ENCODE measurements around the gene THAP7.

THAP7 gene

DNA sequence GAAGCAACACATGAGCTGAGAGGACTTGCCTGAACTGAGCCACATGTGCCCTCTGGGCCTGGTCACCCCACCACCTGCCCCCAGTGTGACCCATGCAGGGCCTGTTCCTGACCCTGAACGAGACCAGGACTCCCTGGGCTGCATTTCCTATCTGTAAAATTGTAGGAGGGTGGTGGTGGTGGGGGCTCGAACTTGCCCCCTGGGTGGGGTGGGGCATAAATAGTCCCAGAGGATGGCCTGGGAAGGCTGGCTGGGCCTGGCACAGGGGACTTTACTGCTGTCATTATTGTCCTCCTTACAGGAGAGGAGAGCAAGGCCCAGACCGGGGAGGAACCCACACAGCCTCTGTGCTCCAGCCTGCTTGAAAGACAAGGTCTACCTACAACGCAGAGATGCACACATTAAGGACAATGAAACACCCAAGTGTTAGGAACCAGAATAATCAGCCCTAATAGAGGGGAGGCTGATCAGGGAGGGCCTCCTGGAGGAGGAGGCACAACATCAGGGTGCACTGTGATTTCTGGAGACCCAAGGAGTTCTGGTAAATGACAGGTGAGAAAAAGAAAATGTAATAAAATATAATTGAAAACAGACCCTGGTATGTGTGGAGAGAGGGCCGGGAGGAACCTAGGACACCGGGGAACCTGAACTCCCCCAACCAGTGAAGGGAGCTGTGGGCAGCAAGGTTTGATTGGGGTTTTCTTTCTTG is 37.7 kb downstream of the THAP7 start:
- no peak for DNase-seq (ENCODE audit: low read depth)

DNA sequence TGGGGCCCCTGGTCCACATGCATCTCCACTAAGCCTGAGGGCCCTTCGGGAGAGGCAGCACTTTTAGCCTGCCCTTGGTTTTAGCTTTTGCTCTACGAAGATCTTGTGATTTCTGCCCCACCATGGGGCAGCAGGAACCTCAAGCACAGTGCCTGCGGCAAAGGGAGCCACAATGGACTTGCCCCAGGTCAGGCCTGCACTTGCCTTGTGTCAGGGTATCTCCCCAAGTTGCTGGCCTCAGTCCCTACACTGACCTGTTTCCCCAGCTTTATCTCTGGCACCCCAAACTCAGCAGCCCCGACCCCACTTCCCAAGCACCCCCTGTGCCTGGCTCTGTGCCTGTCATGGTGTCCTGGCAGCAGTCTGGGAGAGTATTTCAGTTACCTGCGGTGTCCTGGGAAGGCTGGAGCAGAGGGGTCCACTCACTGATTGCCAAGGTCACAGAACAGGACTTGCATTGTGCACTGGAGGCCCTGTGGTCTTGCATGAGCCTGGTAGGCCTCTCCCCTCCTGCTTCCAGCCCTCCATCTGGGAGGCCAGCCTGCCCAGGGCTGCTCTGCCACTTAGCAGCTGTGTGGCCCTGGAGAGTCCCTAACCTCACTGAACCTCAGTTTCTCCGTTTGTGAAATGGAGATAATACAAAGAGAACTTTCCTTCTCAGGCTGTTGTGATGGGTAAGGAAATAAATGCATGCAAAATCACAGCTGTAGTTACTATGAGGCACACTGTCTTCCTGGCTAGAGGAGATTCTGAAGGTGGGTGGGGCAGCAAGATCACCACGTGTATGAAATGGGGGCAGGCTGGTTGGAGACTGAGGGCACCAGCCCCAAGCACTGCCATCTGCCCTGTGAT is 38.5 kb downstream of the THAP7 start:
- DNase-seq (ENCODE audit: low read depth) = no peak

DNA sequence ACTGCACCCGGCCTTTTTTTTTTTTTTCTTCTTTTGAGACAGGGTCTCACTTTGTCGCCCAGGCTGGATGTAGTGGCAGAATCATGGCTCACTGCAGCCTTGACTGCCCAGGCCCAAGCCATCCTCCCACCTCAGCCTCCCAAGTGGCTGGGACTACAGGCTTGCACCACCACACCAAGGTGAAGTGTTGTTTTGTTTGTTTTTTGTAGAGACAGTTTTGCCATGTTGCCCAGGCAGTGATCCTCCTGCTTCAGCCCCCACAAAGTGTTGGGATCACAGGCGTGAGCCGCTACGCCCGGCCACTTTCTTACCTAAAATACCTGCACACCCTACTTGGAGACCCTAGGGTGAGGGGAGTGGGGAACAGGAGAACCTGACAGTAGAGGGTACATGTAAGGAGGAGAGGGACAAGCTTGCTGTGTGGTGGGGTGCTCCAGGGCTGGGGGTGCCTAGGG is 39.4 kb downstream of the THAP7 start:
- no peak for DNase-seq (ENCODE audit: low read depth)

DNA sequence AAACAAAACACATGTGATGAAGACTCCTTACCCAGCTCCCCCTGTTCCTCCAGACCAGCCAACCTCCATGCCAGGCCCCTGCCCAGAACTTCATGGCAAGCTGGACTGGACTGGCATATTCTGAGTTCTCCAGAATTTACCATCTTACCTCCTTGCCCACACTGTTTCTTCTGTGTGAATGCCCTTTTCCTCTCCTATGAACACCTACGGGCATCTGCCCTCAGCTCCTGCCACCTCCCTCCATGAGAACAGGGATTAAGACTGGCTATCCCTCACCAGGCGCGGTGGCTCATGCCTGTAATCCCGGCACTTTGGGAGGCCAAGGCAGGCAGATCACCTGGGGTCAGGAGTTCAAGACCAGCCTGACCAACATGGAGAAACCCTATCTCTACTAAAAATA is 41.3 kb downstream of the THAP7 start:
- DNase-seq (ENCODE audit: low read depth) = no peak

DNA sequence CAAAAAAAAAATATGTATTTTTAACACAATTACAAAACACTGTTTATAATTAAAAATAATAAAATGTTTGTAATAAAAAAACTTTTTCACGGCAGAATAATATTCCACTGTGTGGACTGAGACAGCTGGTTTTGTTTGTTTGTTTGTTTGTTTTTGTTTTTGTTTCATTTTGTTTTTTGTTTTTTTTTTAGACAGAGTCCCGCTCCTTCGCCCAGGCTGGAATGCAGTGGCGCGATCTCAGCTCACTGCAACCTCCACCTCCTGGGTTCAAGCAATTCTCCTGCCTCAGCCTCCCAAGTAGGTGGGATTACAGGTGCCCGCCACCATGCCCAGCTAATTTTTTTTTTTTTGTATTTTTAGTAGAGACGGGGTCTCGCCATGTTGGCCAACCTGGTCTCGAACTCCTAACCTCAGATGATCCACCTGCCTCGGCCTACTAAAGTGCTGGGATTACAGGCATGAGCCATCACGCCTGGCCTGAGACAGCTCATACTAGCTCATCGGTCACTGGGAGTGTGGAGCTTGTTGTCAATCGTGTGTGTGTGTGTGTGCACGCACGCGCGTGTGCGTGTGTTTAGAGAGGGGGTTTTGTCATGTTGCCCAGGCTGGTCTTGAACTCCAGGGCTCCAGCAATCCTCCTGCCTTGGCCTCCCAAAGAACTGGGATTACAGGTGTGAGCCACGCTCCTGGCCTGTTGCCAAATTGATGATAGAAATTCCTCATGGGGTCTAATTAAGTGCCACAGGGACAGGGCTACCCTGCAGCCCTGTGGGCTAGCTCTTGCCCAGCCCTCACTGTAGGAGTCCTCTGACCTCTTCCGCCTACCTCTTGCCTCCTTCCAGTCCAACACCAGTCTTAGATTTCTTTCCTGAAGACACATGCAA is 42.1 kb downstream of the THAP7 start:
- no peak for DNase-seq (ENCODE audit: low read depth)

DNA sequence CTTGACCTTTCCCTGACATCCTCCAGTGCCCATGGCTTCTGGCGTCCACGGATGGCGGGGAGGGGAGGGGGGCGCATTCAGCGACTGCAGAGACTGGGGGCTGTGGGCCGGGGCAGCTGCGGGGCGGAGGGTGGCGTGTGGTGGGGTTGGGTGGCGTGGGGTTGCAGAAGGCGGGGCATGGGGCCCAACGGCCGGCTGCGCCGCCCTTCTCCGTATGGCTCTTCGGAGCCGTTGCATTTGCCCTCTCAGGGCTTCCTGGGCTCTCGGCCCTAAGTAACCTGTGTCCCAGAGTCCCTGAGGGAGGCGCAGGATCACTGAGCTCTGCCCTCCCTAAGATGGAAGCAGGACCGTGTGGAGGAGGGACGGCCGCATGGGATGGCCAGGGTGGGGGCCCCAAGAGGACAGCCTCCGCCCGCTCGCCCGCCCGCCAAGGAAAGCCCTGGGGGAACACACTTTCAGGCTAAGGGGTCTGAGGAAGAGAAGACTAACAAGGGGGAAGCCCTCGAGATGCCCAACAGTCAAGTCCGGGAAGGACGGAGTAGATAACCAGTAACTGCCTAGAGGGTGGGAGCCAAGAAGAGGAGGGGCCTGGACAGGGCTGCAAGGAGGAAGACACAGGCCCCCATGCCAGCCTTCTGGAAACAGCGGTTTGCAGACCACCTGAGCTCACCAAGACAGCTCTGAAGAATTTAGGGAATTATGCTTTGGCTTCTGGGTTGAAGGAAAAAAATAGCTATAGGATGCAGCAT is 44.1 kb downstream of the THAP7 start:
- no peak for DNase-seq (ENCODE audit: low read depth)

DNA sequence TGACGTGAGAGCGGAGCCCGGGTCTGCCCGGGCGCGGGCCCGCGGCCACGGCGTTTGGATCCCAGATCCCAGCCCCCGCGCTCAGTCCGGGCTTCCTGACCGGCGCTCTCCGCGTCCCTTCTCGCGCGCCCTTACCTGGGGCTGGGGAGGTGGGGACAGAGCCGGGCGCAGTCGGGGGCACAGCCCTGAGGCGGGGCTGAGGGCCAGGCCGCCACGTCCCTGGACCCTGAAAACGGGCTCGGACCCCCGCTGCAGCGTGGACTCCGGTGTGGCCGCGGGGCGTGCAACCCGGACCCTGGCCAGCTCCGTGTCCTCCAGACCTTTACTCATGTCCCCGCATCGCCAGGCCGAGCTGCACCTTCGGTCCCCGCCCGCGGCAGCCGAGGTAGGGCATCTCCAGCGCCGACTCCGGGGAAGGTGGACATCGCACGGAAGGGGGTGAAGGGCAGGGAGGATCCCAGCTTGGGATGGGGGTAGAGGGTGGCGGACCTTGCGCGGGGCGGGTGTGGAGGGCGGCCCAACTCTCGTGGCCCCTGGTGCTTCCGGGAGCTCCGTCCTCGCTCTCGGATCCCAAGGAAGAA is 44.7 kb downstream of the THAP7 start:
- DNase-seq (ENCODE audit: low read depth) = no peak

DNA sequence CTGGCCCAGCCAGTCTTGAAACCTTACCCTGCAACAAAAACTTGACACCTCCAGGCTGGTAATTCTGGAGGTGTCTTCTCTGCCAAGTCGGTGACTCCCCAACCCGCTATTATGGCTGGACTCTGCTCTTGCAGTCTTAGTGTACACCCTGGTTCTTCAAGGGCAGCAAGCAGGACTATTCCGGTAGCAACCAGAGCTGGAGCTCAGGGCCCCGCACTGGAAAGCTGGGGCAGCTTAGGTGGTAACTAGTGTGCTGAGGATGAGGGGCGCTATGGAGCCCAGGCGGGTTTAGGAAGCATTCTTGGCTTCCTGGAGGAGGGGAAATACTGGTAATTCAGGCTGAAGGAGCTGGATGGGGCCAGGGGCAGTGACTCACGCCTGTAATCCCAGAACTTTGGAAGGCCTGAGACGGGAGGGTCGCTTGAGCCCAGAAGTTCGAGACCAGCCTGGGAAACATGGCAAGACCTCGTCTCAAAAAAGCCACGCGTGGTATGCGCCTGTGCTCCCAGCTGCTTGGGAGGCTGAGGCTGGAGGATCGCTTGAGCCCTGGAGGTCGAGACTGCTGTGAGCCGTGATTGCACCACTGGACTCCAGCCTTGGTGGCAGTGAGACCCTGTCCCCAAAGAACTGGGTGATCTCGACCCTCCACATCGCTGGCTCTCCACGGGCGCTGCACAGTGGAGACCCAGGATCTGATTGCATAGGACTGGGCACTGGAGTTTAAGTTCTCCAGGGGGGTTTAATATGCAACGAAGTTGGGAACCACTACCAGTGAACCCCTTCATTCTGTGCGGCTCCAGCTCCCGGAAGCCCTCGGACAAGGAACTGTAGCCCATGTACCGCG is 45.4 kb downstream of the THAP7 start:
- DNase-seq (ENCODE audit: low read depth) = no peak

DNA sequence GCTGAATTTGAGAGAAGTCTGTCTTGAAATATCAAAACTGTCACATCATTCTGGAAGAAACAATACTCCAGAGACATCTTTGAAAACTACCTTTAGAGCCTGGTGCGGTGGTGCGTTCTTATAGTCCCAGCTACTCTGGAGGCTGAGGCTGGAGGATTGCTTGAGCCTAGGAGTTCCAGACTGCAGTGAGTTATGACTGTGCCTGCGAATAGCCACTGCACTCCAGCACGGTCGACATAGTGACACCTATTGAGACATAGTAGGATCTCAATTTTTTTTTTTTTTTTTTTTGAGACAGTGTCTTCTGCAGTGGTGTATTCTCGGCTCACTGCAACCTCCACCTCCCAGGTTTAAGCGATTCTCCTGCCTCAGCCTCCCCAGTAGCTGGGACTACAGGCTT is 46.4 kb downstream of the THAP7 start:
- DNase-seq (ENCODE audit: low read depth) = no peak

DNA sequence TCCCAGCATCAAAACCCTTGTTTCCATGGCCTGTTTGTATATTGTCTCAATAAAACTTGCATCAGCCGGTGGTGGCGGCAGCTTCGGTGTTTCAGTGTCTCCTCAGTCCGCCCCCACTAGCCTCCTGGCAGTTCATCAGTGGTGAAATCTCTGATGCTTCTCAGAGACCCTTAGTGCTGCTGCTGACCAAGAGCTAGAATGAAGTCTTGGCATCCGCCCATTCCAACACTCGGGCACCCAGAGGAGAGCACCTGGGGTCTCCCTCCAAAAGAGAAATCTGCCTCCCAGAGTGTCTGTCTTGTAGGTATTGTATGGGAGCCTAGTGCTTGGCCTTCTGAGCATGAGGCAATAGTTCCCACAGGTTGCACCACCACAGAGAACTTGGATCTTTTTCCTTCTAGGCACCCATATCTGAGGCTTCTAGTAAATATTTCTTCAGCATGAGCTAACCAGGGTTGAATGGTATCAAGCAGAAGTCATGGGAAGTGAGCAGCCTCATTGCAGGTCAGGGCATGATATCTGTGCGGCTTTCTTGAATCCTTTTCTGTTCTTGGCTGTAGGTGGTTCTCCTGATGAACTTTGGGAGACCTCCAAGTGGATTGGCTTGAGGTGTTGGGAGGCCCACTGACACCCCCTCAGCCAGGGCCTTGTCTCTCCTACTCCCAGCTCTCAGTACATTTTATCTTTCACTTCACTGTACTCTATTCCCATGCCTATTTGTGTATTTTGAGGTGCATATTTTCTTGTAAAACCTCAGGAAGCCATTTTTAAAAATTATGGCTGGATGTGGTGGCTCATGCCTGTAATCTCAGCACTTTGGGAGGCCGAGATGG is 48.0 kb downstream of the THAP7 start:
- DNase-seq (ENCODE audit: low read depth) = no peak

DNA sequence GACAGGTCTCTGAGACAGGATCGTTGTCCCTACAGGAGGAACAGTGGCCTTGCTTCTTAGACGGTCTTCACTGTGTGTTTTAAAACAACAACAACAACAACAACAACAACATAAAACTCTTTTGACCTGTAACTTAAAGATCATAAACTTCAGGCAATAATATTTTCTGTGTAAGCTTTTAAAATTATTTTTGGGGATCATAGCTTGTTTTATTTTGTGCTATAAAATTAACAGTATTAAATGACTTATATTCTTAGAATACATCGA is 48.6 kb downstream of the THAP7 start:
- DNase-seq (ENCODE audit: low read depth) = no peak

DNA sequence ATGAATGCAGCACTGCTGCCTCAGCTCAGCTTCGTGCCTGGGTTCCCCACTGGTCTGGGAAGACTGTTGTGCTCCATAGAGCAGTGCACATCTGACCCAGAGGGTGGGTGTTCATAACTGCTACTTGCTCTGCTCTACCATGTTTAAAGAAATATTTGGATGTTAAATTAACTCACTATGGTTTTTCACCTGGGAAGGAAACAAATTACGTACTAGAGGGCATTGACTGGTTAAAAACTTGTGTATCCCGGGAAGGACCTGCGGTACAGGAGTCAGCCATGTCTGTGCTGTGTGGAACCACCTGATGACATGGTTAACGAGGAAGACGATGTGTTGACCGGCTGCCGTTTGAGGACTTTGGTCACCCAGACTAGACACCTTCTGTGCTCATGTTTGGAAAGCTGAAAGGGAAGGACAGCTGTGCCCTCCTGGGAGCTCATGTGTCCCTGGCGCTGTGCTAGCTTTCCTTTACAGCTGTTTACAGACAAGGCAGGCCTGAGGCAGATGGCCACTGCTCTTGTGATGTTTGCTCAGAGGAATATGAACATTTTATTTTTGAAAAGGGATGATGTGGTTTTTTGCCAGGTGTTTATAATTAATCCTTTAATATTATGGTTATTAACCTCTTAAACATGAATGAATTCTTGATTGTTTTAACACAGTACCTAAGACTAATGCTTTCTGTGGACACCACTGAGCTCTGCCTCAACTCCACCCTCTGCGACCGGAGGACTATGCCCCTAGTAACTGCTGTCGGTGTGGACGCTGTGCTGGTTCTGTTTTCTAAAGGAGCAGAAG is 49.2 kb downstream of the THAP7 start:
- DNase-seq (ENCODE audit: low read depth) = no peak

DNA sequence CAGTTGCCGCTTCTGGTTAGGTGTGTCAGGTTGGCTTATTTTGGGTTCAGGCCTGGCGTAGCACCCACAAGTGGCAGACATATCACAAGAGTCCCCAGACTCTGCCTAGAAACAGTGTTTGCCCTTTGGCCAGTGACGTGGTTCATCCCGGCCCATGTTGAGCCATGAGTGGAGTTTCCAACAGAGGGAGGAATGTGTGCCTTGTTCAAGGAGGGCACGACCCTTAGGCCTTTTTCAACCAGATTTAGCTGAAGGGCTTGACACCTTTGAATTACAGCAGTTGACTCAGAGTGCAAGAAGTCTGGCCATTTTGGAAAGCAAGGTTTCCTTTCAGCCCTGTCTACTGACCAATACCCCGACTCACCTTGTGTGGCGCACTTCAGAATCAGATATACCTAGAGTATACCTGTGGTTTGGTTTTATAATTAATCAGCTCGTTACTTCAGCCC is 50.0 kb downstream of the THAP7 start:
- DNase-seq (ENCODE audit: low read depth) = no peak

DNA sequence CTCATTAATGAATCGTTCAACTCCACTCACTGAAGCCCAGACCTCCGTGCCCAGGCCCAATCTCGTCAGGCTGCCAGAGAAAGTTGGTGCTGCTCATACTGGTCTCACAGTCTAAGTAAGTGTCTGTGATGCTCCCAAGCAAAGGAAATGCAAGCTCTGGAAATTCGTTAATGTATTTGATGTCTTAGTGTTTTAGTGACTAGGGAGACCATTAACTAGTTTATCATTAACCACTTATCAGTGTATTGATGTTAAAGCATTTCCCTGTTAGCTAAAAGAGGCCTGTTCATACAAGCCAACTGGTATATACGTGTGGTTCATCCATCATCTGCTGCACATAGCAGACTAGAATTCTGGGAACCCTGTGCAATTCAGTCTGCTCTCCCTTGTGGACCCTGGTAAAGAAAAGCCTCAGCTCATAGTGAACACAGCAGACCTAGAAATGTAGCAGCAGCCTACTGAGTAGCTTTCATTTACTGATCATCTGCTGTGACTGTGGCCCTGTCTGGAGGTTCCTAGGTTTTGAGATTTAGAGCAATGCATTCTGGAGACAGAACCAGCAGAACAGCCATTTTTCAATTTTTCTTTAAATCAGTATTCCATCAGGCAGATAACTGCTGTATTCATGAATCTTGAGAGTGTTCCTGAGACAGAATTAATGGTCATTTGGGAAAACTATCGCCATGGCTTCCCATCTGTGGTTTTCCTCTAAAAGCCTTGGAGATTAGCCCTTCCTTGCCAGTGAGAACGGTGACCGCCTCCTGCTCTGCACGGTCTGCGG is 50.6 kb downstream of the THAP7 start:
- no peak for DNase-seq (ENCODE audit: low read depth)

DNA sequence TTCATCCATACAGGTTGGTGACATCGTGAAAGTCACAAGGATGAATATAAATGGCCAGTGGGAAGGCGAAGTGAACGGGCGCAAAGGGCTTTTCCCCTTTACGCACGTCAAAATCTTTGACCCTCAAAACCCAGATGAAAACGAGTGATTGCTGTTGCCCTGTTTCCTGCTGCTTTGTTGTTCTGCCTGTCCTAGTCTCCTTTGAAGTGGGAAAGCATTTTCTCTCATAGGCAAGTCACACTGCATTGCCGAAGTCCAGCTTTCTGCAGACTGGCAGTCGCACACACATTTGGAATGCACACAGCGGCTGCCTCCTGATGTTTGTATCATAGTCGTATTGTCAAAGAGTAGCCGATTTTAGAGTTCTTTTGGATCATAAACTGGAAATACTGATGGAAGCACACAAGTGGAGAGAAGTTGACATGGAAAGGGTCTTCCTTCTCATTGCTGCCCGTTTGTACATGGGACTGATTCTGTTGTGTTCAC is 52.2 kb downstream of the THAP7 start:
- no peak for DNase-seq (ENCODE audit: low read depth)

Measured in stimulated activated CD8-positive, alpha-beta memory T cell treated with anti-CD3 and anti-CD28 coated beads, Interleukin-7, amount 100 ng/mL, for 24 hours (primary cell).